HFF-Myc (cell line): ENCODE measurements around the gene APMAP.

ENCODE experiments used
- DNase-seq: peaks from one replicate; pipeline ENCODE4 v3.0.0-alpha.2; 2011; ENCODE audit warnings: low read depth; ENCODE audit errors: extremely low read depth
- H3K4me3 ChIP-seq: replicated peaks from 2 replicates; pipeline ENCODE4 v1.5.1; 2011; ENCODE audit warnings: low read depth, mild to moderate bottlenecking, control low read depth, low read length
- CTCF ChIP-seq: IDR thresholded peaks from 2 replicates; pipeline ENCODE4 v1.5.1; 2012; ENCODE audit warnings: mild to moderate bottlenecking, low read depth, low read length, control low read depth; ENCODE audit errors: missing control alignments

APMAP gene

DNA sequence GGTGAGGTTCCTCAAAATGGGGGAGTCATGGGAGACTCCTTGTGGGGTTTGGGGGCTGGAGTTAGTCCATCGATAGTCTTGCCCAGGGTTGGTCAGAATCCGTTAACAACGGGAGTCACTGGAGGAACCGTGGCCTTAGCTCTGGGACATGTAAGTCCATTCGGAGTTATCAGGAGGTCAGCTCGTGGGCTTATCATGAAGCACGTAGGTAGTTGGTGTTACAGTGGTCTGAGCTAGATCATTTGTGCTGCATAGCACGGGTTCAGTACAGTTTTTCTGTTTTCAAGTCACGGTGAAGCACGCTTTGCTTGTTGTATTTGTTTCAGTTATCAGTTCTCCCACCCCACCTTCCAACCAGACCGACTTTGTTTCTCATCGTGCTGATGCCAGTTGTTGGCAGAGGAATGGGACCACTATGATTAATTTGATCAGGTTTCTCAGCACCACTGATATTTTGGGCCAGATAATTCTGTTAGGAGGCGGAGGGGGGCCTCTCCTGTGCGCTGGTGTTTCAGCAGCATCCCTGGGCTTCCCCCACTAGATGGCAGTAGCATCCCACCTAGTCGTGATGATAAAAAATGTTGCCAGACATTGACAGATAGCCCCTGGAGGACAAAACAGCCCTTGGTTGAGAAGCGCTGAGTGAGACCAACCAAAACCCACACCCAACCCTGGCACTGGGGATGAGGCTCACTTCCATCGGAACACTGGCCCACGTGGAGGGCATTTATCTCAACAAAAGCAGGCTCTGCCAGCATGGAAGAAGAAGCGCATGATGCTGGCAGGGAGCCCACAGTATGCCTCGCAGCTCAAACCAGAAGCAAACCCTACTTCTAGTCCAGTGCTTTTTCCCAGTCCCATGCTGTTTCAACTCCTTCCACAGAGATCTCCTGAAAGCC, 2.2 kb upstream of the APMAP start:
- peak; percentile 42 for DNase-seq
- H3K4me3 ChIP-seq, result no peak overlapping the region

GRCh38 chr20:24994186-24994465, 1.6 kb upstream of the APMAP start:
- H3K4me3 ChIP-seq, result no peak overlapping the region
- TF ChIP-seq CTCF, result no peak
- no peak for DNase-seq

More for the DNA sequence above, 2.2 kb upstream of the APMAP start:
- TF ChIP-seq CTCF, result peak; percentile 95

GRCh38 chr20:24993337-24994185, 1.0 kb upstream of the APMAP start:
- DNase-seq, result no peak
- H3K4me3 ChIP-seq, result peak overlapping the region; percentile 86
- TF ChIP-seq CTCF, result peak; percentile 18

DNA sequence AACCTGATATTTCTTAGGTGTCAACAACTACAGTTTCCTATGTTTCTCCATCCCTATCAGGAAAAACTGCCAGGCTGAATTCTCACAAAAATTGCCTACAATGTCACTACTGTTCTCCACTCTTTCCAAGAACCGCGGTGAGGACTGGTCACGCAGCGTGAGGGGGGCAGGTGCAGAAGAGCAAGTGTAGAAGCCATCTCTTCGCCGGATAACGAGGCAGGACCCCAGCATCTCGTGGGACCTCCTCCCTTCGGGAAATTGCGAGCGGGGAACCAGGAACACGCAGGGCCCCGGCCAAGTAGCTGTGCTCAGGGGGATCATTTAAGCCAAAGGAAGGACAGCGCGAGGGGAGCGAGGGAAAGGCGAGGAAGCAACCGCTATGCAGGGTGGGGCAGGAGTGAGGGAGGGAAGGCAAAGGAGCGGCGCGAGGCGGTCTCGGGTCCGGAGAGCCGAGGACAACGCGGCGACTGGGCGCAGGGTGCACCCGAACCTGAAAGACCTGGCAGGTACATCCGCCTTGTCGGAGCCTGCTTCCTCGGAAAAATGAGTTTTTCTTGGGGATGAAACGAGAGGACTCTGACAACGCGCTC, 559 bp downstream of the APMAP start:
- peak overlapping the region; percentile 86 for H3K4me3 ChIP-seq
- DNase-seq, result no peak
- no peak for TF ChIP-seq CTCF

- H3K4me3 ChIP-seq, result peak overlapping the region; percentile 86
- no peak for TF ChIP-seq CTCF
- no peak for DNase-seq
These were observed 1.7 kb downstream of the APMAP start for GRCh38 chr20:24990810-24991252.

DNA sequence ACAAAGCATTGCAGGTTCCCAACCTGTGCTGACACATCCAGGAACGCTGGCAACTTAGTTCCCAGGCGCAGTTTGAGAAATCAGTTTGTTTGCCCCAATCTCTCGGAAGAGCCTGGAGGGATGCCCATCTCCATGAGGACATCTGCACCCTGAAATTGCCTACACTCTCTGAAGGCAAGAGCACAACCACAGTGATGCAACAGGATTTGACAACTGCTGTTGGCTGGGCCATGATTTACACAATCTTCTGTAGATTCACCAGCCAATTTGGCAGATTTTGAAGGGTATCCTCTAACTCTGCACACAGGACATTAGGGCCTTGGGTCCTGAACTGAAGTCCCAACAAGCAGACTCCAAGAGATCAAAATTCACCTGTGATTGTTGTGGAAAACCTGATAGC, 3.4 kb downstream of the APMAP start:
- H3K4me3 ChIP-seq, result no peak overlapping the region
- TF ChIP-seq CTCF, result no peak
- no peak for DNase-seq
